KMS-11 (cell line): ENCODE data around the gene SLC35B4.

Source experiments
- H2AFZ ChIP-seq: fragments of 200-600 bp; sonication (generic); 2 replicates; pipeline ENCODE4 v1.6.1; 2016; ENCODE audit warnings: antibody characterized with exemption, mixed run types, low read depth
- H3K27ac ChIP-seq: fragments of 200-600 bp; sonication (generic); 2 replicates; pipeline ENCODE4 v1.6.1; 2016; ENCODE audit warnings: mild to moderate bottlenecking, mixed run types
- H3K27me3 ChIP-seq: fragments of 200-600 bp; sonication (generic); 2 replicates; pipeline ENCODE4 v1.6.1; 2017; ENCODE audit warnings: mild to moderate bottlenecking, low read depth, mixed run types, moderate library complexity; ENCODE audit not compliant: insufficient read depth
- H3K36me3 ChIP-seq: fragments of 200-600 bp; sonication (generic); 2 replicates; pipeline ENCODE4 v1.6.1; 2017; ENCODE audit warnings: mild to moderate bottlenecking, mixed run types; ENCODE audit not compliant: insufficient read depth
- H3K4me1 ChIP-seq: fragments of 200-600 bp; sonication (generic); 2 replicates; pipeline ENCODE4 v1.6.1; 2016; ENCODE audit warnings: mild to moderate bottlenecking, low read depth, mixed run types; ENCODE audit not compliant: poor library complexity, severe bottlenecking
- H3K4me2 ChIP-seq: fragments of 200-600 bp; sonication (generic); 2 replicates; pipeline ENCODE4 v1.7.0; 2016; ENCODE audit warnings: mild to moderate bottlenecking, mixed run types
- H3K4me3 ChIP-seq: fragments of 200-600 bp; sonication (generic); IDR thresholded peaks from 2 replicates; pipeline ENCODE4 v1.6.1; 2017; ENCODE audit warnings: low read depth, low read length, mixed read lengths; ENCODE audit not compliant: insufficient read depth
- H3K79me2 ChIP-seq: fragments of 200-600 bp; sonication (generic); 2 replicates; pipeline ENCODE4 v1.6.1; 2016; ENCODE audit warnings: low read depth, mixed run types; ENCODE audit not compliant: insufficient read depth
- H3K9ac ChIP-seq: fragments of 200-600 bp; sonication (generic); 2 replicates; pipeline ENCODE4 v1.6.1; 2016; ENCODE audit warnings: mild to moderate bottlenecking, mixed run types
- H4K20me1 ChIP-seq: fragments of 200-600 bp; sonication (generic); 2 replicates; pipeline ENCODE4 v1.6.1; 2016; ENCODE audit warnings: mild to moderate bottlenecking, mixed run types; ENCODE audit not compliant: insufficient read depth
- CTCF ChIP-seq: fragments of 200-600 bp; sonication (generic); conservative IDR thresholded peaks from 2 replicates; pipeline ENCODE4 v1.6.1; 2017; ENCODE audit warnings: low read depth, mild to moderate bottlenecking, antibody characterized with exemption, low read length, moderate library complexity, mixed read lengths

Gene SLC35B4

DNA sequence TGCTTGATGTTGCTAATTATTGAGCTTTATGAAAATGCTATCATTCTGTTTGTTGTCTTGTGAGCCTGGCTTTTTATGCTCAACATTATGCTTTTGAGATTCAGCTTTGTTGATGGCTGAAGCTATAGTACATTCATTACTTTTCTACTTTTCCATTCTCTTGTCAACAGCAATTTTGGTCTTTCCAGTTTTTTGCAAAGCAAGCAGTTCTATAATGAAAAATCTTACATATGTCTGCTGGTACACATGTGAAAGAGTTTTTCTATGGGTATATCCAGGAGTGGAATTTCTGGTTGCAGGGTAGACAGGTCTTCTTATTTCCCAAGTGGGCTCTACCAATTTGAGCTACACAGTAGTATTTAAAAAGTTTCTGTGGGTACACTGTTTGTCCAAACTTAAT, 36.8 kb downstream of the SLC35B4 start:
- no peaks in the 10 kb centered on the region for H3K36me3 ChIP-seq
- H3K4me3 ChIP-seq: no peak overlapping the region
- no peaks in the 10 kb centered on the region for H3K79me2 ChIP-seq

DNA sequence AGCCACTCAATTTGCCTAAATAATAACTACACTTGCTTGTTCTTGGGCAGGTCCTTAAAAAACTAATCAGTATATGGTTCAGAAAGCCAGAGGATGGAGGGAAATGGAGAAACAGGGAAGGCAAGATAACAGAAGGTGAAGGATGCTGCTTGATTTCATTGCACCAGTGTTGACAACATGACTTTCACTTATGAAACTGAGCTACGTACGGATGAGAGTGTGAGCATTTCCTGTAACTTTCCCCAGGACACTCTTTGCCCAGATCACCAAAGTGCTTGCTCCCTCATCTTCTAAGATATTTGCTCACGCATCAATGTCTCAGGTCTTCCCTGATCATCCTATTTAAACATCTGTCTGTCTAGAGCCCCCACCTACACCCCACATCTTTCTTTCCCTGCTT, 37.4 kb downstream of the SLC35B4 start:
- no peak for TF ChIP-seq CTCF
- no peaks in the 10 kb centered on the region for H3K36me3 ChIP-seq
- no peaks in the 10 kb centered on the region for H4K20me1 ChIP-seq
- no peak overlapping the region for H3K27ac ChIP-seq
- no peaks in the 10 kb centered on the region for H3K79me2 ChIP-seq
- H3K27me3 ChIP-seq: no peaks in the 10 kb centered on the region
- no peaks in the 10 kb centered on the region for H3K4me1 ChIP-seq
- H3K4me2 ChIP-seq: no peak overlapping the region
- H3K9ac ChIP-seq: no peak overlapping the region
- no peak overlapping the region for H3K4me3 ChIP-seq
- H2AFZ ChIP-seq: no peak overlapping the region

More for the DNA sequence above, 36.8 kb downstream of the SLC35B4 start:
- H2AFZ ChIP-seq: no peak overlapping the region
- H3K4me1 ChIP-seq: no peaks in the 10 kb centered on the region
- H3K27me3 ChIP-seq: no peaks in the 10 kb centered on the region
- no peak for TF ChIP-seq CTCF
- no peak overlapping the region for H3K27ac ChIP-seq
- H3K9ac ChIP-seq: no peak overlapping the region
- no peaks in the 10 kb centered on the region for H4K20me1 ChIP-seq
- H3K4me2 ChIP-seq: no peak overlapping the region

DNA sequence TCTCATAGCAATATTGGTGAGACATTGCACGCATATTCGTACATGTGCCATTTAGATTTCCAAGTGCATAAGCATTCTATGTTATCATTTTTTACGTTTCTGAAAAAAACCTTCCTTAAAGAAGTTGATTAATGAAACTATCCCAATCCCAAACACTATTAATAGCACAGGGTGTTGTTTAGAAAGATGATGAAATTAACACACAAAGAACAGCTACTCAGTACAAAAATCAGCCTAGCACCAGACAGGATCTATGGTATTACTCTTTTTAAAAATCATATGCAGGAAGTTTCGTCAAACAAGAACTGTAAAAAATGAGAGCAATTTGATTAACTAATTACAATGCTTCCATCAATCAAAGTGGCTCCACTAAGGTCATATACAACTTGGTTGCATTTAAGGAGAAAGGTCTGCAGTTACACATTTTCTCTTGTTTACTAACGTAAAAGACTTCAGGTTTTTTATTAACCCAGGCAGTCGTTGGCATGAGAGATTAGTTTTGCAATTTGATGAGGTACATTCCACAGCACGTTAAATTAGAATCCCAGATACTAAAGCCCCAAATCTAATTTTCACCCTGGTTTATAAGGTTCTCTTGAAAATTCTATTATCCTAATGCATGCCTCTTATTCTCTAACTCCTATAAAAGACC, 38.1 kb downstream of the SLC35B4 start:
- Histone ChIP-seq H3K4me2 (no peak overlapping the region), H2AFZ (no peak overlapping the region), H3K4me1 (no peaks in the 10 kb centered on the region), H3K36me3 (no peaks in the 10 kb centered on the region), H3K79me2 (no peaks in the 10 kb centered on the region), H3K4me3 (no peak overlapping the region), H4K20me1 (no peaks in the 10 kb centered on the region), H3K27me3 (no peaks in the 10 kb centered on the region), H3K9ac (no peak overlapping the region), H3K27ac (no peak overlapping the region)
- TF ChIP-seq CTCF: no peak

DNA sequence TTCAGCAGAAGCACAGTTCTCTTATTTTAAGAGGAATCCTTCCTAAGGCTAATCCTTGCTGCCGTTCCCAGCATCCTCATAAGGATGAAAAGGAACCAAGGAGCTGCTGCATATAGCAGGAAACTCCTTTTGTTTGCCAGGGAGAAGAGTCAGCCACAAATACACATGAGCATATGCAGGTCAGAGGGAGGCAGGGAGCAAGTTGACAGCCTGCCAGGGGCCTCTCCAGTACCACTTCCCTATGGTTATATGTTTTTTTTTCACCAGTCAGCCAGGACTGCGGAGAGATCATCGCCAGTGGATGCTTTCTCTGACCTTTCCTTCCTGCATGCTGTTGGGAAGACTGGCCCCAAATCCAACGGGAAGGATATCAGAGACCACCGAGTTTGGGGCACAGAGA, 39.8 kb downstream of the SLC35B4 start:
- Histone ChIP-seq H2AFZ (no peak overlapping the region), H3K27me3 (no peaks in the 10 kb centered on the region)

More for the DNA sequence above, 39.8 kb downstream of the SLC35B4 start:
- H3K27ac ChIP-seq: no peak overlapping the region
- no peaks in the 10 kb centered on the region for H3K36me3 ChIP-seq
- H4K20me1 ChIP-seq: no peaks in the 10 kb centered on the region
- no peaks in the 10 kb centered on the region for H3K79me2 ChIP-seq
- no peak for TF ChIP-seq CTCF
- no peak overlapping the region for H3K9ac ChIP-seq
- H3K4me1 ChIP-seq: no peaks in the 10 kb centered on the region
- no peak overlapping the region for H3K4me2 ChIP-seq
- no peak overlapping the region for H3K4me3 ChIP-seq
